TTC549 (cell line): ENCODE measurements around the gene CHST12.
"Not testable (repeated sequence)": the region's sequence is repeated elsewhere in the genome, so short reads cannot be mapped to it uniquely, and the experiment has no call there.

Experiments
- FAIRE-seq: peaks from 2 replicates; lab custom pipeline; 2012; peaks lifted over from hg19 to GRCh38; lab: Jason Lieb, UNC

CHST12 gene

DNA sequence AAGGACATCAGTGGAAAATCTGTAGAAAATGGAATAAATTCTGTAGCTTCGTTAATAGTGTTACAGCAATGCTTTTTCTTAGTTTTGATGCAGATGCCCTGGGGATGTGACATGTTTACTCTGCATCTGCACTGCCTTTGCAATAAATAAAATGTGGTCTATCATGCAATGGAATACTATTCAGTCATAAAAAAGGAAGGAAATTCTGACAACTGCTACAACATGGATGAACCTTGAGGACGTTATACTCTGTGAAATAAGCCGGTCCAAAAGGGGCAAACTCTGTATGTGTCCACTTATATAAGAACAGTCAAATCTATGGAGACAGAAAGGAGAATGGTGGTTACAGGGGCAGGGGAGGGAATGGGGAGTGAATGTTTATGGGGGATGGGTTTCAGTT, 59.3 kb downstream of the CHST12 start:
- FAIRE-seq: no peak

DNA sequence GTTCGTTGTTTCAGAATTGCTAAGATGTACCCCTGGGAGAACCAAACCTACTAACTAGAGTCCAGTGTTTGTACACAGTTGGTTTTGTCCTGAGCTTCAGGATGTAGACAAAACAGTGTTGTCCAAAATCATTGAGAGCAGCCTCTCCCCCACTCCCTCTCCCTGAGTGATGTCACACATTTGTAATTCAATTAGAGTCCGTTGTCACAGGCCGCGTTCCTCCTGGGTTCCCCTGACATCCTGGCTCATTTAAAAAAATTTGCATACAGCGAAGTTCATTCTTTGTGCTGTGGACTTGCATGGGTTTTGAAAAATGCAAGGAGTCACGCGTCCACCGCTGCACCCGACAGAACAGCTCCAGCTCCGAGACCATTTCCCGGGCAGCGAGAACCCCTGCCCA, 62.5 kb downstream of the CHST12 start:
- FAIRE-seq: no peak

DNA sequence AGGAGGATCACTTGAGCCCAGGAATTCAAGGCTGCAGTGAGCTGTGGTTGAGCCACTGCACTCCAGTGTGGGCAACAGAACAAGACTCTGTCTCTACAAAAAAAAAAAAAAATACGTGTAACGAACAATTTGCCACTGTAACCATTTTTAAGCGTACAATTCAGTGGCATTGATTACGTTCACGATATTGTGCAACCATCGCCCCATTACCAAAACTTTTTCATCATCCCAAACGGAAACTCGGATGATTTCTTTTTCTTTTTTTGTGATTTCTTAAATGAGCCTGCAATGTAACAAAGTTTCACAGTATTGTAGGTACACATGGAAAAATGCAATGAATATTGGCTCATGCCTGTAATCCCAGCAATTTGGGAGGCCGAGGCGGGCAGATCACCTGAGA, 63.3 kb downstream of the CHST12 start:
- FAIRE-seq: no peak

GRCh38 chr7:2468227-2468626, 64.8 kb downstream of the CHST12 start:
- FAIRE-seq: no peak

- not testable (repeated sequence) for FAIRE-seq
These were observed 66.2 kb downstream of the CHST12 start for GRCh38 chr7:2469460-2470203.

DNA sequence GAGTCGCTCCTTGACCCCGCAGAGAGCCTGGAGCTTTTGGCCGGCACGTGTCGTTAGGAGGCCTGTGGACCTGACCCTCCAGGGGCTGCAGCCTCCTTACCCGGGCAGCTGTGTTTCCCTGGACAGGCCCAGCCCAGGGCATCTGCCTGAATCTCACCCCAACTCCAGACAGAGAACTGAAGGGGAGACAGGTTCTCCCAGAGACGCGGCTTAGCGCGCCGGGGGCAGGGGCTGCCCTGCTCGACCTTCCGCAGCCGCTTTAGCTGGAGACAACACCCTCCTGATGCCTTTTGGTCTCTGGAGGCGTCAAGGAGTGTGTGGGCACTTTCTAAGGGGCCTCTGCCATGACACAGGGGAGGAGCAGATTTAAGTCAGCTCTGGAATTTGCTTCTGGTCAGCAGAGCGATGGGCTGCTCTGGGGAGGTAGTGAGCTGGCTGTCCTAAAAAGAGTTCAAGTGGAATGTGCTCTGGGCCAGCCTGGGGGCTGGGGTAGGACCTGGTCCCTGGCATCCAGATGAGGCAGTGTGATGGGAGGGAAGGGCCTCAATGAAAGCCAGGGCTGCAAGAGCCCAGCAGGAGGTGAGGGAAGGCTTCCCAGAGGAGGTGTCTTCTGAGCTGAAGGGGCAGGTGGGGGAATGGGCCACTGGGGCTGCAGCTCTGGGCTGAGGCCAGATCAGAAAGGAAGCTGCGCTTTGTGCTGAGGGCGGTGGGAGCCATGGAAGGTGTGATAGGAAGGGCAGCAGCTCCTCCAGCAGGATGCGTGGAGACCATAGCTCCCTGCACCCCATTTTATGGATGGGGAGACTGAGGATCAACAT, 67.0 kb downstream of the CHST12 start:
- no peak for FAIRE-seq

DNA sequence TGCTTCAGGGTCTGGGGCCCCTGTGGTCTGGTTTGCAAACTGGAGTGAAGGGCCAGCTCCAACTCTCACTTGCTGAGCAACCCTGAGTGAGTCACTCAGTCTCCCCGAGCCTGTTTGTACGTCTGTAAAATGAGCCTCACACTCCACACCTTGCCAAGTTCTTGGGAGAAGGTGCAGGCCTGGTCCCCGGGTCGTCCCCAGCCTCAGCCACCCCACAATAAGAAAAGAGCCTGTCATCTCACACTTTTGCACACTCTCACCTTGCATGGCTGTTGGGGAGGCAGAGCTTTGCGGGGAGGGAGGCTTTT, 67.6 kb downstream of the CHST12 start:
- no peak for FAIRE-seq

GRCh38 chr7:2471396-2471795, 68.0 kb downstream of the CHST12 start:
- no peak for FAIRE-seq

GRCh38 chr7:2472739-2473138, 69.3 kb downstream of the CHST12 start:
- no peak for FAIRE-seq

DNA sequence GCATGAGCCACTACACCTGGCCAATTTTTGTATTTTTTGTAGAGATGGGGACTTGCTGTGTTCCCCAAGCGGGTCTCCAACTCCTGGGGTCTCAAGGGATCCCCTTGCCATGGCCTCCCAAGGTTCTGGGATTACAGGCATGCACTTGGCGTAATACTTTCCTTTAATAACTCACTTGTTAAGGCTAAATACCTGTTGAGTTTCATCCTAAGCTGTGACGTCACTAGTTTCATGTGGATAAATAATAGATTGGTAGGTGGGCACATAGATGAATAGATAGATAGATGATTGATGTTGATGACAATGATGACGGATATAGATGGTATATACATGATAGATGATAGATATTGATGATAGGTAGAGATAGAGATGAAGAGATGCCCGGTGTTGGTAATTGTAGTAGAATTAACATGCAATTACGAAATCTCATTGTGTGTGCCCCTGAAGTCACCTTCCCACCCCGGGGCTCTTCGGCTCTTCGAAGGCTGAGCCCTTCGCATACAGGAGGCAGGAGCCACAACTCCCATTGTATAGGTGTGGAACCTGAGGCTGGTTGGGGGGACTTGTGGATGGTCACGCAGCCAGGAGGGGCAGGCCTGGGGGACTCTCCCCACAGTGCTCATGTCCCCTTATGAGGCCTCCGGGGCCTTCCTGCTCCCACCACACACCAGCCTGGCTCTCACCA, 70.2 kb downstream of the CHST12 start:
- FAIRE-seq: no peak

GRCh38 chr7:2474224-2474623, 70.8 kb downstream of the CHST12 start:
- FAIRE-seq: no peak

DNA sequence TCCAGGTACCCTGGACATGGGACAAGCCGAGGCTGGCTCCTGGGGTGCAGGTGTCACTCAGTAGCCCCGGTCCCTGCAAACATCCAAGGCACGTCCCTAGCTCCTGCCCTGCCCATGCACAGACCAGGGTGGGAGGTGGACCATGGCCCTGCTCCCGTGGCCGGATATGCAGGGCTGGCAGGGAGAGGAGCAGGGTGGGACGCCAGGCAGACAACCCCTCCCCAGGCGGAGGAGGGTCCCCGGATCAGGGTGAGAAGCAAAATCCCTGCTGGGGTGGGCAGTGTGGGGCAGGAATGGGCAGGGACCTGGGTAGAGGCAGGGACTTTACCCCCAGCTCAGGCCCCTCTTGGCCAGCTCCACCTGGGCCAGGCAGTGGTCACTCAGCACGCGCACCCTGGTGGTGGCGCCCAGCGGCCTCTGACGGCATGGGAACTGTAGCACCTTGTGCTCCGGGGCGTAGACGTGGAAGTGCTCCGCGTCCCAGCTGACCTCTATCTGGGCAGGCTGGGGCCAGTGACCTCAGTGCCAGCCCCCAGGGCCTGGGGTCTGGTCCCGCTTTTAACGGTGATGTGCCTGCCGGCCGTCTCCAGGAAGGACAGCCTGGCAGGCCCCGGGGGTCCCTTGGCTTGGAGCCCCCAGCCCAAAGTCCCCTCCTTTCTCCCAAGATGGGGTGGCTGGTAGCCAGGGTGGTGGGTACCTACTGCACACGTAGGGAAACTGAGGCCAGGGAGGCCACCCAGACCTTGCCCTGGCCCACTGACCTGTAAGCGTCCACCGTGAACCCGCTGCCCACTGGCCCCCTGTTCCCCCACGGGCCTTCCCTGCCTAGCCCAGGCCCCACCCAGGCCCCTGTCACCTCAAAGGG, 71.6 kb downstream of the CHST12 start:
- FAIRE-seq: no peak

DNA sequence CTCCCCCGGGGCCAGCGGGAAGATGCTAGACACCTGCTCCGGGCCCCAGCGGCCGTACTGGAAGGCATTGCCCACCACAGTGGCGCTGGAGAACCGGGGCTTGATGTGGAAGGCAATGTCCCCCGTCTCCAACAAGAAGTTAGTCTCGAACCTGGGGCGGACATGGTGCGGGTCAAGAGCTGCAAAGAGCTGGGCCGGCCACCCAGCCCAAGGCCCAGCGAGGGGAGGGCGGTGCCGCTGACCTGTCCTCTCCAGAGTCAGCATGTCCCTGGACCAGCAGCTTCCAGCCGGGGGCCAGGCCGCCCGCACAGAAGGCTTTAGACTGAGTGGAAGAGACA, 72.2 kb downstream of the CHST12 start:
- FAIRE-seq: no peak

DNA sequence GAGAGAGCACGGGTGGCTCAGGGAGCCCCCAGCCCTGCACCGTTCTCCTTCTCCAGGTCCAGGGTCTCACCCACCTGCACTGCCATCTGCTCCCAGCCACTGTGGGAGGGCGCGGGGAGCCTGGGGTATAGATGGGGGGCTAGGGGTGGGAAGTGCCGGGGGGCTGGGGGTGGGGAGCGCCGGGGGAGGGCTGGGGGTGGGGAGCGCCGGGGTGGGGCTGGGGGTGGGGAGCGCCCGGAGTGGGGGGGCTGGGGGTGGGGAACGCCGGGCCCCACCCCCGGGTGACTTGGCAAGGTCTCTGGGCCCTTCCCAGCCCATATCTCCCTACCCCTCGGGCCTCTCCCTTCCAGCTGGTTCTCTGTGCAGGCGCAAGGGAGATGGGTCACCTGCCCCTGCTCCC, 72.9 kb downstream of the CHST12 start, which contains the start of gene GRIFIN:
Gene GRIFIN, minus strand, starts transcription at position 101 of the 400 bp plus-strand sequence. Its CDS starts 15 bp downstream, at position 86.
- FAIRE-seq: no peak

DNA sequence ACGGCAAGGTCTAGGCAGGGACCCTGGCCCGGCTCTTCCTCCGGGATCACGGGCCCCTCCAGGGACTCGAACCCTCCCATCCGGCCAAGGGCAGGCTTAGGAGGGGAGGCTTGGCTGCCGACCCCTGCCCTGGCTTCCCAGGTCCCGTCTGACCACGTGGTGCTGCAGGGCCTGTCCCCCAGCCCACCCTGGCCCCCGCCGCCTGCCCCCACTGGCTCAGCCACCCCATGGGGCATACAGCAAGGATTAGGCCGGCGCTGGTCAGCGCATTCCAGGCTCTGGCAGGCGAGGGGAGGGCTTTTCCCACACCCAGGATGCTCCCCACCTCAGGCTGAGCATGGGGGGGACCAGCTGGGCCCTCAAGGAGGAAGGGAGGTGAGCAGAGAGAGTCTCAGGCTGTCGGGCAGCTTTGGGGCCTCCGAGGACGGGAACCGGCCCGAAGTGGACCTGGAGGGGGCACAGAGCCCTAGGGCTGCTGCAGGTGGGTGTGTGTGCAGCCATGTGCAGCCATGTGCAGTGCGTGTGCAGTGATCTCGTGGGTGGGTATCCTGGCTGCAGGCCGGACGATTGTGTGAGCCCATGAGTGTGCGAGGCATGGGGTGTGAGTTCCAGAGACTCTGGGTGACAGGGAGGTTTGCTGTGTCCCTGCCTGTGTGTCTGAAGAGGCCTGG, 73.5 kb downstream of the CHST12 start:
- no peak for FAIRE-seq

DNA sequence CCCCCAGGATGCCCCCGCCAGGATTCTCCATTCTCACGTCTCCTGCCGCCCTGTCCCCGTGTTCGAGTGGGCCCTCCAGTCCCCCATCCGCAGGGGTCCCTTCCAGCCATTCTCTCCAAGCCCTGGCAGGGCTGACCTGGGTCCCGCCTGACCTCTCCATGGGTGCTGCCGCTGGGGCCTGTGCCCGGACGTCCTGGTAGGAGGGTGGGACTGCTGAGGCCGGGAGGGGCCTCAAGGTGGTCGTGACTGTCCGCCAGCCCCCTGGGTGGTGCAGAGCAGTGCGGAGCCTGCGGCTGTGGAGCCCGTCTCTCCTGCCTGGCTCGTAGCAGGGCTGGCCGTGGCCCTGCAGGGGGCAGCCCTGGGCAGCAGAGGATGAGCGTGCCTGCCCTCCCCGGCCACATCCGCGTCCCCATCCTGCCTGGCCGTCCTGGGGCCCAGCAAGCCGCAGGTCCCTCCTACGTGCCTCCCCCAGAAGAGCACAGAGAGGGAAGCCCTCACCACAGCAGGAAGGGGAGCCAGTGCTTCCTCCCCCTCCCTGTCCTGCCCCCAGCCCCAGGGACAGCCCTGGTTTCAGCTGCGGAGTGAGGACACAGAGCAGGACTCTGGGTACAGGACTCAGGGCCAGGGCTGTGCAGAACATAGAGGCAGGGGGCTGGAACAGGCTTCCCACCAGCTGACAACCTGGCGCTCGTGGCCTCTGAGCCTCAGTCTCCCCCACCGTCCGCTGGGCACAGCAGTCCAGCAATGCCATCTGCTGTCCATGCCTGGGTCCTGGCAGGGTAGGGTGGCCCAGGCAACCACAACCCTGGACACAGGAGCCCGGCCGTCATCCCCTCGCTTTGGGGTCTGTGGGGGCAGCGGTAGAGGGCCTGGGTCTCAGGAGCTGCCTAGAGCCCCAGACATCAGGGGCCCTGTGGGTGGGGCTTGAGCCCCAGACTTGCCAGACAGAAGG, 74.3 kb downstream of the CHST12 start:
- no peak for FAIRE-seq

DNA sequence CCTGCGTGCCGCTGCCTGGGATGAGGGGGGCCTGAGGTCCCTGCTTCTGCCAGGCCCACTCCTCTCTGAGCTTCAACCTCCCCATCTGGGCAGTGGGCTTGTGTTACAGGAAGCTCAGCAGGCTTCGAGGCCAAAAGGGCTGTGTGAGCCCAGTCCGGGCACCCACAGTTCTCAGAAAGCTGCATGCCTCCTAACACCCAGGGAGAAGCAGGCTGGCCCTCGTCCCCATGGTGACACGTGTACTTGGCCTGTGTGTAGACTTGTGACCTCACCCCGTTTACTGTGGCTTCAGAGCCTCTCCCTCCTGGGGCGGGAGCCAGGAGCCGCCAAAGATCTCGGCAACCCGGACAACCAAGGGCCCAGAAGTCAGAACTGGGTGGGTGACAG, 75.0 kb downstream of the CHST12 start:
- no peak for FAIRE-seq

DNA sequence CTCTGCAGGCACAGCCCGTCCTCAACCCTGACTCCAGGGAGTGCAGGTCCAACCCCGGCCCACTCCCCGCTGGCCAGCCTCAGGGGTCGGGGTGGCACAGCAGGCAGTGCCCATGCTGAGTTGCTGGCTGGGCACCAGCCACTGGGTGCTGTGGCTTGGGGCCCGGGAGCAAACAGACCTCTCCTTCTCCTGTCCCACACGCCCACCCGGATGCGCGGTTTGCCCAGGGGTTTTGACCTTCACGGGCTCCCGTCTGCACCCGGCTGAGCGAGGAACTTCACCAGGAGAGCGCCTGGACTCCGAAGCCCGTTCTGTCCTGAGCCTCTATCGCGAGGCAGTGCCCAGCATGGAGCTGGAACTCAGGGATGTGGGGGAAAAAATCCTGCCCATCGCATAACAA, 75.4 kb downstream of the CHST12 start:
- FAIRE-seq: no peak

GRCh38 chr7:2479276-2480069, 76.1 kb downstream of the CHST12 start:
- no peak for FAIRE-seq

- no peak for FAIRE-seq
These were observed 76.6 kb downstream of the CHST12 start for GRCh38 chr7:2480070-2480408.
